GM20000 (cell line): ENCODE measurements around the gene COQ10B.
"Not testable (repeated sequence)": the region's sequence is repeated elsewhere in the genome, so short reads cannot be mapped to it uniquely, and the experiment has no call there.

Experiments
- DNase-seq: peaks from one replicate; pipeline ENCODE4 v3.0.0; 2012; ENCODE audit warnings: low spot score
- TF ChIP-seq, protein P1 (sequence below): IDR thresholded peaks from 2 replicates; pipeline ENCODE4 v1.5.1; 2012; ENCODE audit warnings: mild to moderate bottlenecking, control low read depth; ENCODE audit errors: extremely low read depth, missing control alignments

COQ10B gene

GRCh38 chr2:197477797-197478196, 24.4 kb downstream of the COQ10B start:
- DNase-seq: no peak
- TF ChIP-seq, protein P1, sequence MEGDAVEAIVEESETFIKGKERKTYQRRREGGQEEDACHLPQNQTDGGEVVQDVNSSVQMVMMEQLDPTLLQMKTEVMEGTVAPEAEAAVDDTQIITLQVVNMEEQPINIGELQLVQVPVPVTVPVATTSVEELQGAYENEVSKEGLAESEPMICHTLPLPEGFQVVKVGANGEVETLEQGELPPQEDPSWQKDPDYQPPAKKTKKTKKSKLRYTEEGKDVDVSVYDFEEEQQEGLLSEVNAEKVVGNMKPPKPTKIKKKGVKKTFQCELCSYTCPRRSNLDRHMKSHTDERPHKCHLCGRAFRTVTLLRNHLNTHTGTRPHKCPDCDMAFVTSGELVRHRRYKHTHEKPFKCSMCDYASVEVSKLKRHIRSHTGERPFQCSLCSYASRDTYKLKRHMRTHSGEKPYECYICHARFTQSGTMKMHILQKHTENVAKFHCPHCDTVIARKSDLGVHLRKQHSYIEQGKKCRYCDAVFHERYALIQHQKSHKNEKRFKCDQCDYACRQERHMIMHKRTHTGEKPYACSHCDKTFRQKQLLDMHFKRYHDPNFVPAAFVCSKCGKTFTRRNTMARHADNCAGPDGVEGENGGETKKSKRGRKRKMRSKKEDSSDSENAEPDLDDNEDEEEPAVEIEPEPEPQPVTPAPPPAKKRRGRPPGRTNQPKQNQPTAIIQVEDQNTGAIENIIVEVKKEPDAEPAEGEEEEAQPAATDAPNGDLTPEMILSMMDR: no peak

- TF ChIP-seq, protein P1: no peak
- DNase-seq: no peak
Observed at GRCh38 chr2:197480165-197481036, 27.0 kb downstream of the COQ10B start.

DNA sequence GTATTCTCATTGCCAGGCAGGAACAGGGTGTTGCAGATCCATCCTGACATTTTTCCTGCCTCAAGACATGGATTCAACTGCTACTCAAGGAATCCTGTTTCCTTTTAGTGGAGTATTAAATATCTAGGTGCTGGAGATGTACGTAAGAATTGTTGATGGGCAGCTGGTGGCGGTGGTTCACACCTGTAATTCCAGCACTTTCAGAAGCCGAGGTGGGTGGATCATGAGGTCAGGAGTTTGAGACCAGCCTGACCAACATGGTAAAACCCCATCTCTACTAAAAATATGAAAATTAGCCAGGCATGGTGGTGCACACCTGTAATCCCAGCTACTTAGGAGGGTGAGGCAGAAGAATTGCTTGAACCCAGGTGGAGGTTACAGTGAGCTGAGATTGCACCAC, 30.9 kb downstream of the COQ10B start:
- DNase-seq: not testable (repeated sequence)

DNA sequence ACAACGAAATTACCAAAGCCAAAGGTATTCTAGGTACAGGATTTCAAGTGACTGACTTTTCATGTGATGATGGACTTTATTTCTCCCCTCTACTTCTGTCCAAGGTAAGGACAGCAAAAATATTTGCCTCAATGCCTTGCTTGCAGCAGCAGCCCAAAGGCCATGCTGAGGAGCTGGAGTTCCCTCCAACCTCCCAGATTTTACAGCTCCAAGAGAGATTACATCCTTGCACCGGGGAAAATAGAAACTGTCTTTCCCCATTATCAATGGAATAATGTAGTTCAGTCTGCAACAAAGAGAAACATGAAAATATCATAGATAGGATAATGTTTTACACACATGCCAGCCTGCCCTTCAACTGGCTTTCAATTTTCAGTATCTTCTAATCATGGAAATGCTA, 32.8 kb downstream of the COQ10B start:
- TF ChIP-seq, protein P1: no peak
- no peak for DNase-seq

GRCh38 chr2:197487385-197487784, 34.0 kb downstream of the COQ10B start:
- TF ChIP-seq, protein P1: no peak
- no peak for DNase-seq

- no peak for DNase-seq
- TF ChIP-seq, protein P1: no peak
Observed at GRCh38 chr2:197495433-197496134, 42.2 kb downstream of the COQ10B start.

- TF ChIP-seq, protein P1: no peak
Observed at GRCh38 chr2:197496695-197497094, 43.3 kb downstream of the COQ10B start.

More at GRCh38 chr2:197496695-197497094, 43.3 kb downstream of the COQ10B start:
- DNase-seq: no peak
